GM10266 (cell line): ENCODE results near the gene GPAT3.

ENCODE experiments used
- DNase-seq: peaks from one replicate; pipeline ENCODE4 v3.0.0; 2012; ENCODE audit errors: extremely low spot score
- CTCF ChIP-seq: IDR thresholded peaks from 2 replicates; pipeline ENCODE4 v1.5.1; 2012; ENCODE audit warnings: mild to moderate bottlenecking, low read depth; ENCODE audit not compliant: control insufficient read depth, insufficient read depth; ENCODE audit errors: missing control alignments

The GPAT3 gene

DNA sequence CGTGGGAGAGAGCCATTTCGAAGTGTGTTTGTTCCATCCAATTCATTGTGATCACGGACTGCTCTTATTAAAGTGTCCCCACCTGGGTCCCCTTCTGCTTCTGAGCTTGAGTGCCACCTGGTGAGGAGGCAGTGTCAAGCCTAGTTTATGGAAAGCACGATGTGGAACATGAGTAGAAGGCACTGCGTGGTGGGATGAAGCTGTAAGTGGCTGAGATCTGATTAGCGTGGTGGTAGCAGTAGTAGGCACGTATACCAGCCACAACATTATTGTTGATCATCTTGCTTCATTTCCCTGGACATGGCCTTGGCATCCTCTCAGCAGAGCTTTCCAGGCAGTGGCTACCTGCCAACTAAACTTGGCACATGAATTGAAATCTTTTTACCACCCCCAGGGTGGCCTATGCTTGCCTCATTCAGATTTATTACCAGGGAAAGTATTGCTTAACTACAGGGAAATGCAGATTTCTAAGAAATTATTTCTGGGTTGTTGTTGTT is 46.4 kb downstream of the GPAT3 start:
- no peak for DNase-seq
- peak; percentile 50 for TF ChIP-seq CTCF

DNA sequence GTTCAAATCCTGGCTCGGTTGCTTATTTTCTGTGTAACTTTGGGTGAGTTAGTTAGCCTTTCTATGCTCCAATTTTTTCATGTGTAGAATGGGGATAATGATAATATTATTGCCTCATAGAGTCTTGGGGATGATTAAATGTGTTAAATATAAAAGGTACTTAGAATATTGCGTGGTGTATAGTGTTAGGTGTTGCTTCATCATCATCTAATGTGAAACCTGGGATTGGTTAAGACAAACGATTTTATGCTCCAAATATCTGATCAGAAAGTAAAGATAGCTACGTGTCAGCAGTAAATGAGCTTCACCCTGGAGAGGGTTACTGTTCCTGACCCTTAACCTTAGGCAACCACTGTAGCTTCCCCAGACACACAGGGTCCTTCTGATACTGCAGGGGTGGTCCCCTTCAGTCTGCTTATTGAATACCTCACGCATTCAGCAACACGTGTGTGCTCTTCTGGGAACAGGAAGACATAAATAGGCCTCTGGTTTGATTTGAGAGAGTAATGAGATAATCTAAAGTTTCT is 50.1 kb downstream of the GPAT3 start:
- DNase-seq, result no peak
- TF ChIP-seq CTCF, result no peak

GRCh38 chr4:83589279-83589678 is 53.4 kb downstream of the GPAT3 start:
- DNase-seq, result no peak
- no peak for TF ChIP-seq CTCF

GRCh38 chr4:83591056-83591455 is 55.1 kb downstream of the GPAT3 start:
- DNase-seq, result no peak
- no peak for TF ChIP-seq CTCF

GRCh38 chr4:83591730-83592129 is 55.8 kb downstream of the GPAT3 start:
- no peak for TF ChIP-seq CTCF

GRCh38 chr4:83599183-83599582 is 63.3 kb downstream of the GPAT3 start:
- DNase-seq, result no peak
- no peak for TF ChIP-seq CTCF

More at GRCh38 chr4:83591730-83592129, 55.8 kb downstream of the GPAT3 start:
- DNase-seq, result no peak

- no peak for TF ChIP-seq CTCF
- no peak for DNase-seq
Observed at GRCh38 chr4:83603129-83603528, 67.2 kb downstream of the GPAT3 start.
